ENCODE measurements around the gene RALA.

Gene RALA

DNA sequence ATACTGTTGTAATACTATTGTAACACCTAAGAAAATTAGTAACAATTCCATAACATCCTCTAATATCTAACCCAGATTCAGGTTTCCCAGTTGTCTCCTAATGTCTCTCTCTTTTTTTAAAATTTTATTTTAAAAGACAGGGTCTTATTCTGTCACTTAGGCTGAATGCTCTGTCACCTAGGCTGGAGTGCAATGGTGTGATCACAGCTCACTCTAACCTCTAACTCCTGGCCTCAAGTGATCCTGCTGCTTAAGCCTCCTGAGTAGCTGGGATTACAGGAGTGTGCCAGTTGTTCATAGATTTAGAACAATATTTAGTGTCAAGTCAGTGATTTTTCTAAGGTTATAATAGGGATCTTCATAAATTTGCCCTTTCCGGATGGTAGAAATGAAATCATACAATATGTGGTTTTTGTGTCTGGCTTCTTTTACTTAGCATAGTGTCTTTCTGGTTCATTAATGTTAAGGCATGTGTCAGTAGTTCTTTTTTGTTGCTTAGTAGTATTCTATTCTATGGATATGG is 14.7 kb downstream of the RALA start:
- H3K27ac ChIP-seq: no peak overlapping the region
- no peak overlapping the region for H3K4me3 ChIP-seq (IDR thresholded peaks at IDR 0.05; ENCODE audit: insufficient read depth, low read depth, low read length)
- H2AFZ ChIP-seq (ENCODE audit: low read depth): no peak overlapping the region
- H3K9ac ChIP-seq: no peak overlapping the region
- H3K4me2 ChIP-seq: no peak overlapping the region
- H3K27me3 ChIP-seq (ENCODE audit: insufficient read depth, low read depth): no peaks in the 10 kb centered on the region
- H3K36me3 ChIP-seq (ENCODE audit: insufficient read depth): no peaks in the 10 kb centered on the region
- TF ChIP-seq, protein P1, sequence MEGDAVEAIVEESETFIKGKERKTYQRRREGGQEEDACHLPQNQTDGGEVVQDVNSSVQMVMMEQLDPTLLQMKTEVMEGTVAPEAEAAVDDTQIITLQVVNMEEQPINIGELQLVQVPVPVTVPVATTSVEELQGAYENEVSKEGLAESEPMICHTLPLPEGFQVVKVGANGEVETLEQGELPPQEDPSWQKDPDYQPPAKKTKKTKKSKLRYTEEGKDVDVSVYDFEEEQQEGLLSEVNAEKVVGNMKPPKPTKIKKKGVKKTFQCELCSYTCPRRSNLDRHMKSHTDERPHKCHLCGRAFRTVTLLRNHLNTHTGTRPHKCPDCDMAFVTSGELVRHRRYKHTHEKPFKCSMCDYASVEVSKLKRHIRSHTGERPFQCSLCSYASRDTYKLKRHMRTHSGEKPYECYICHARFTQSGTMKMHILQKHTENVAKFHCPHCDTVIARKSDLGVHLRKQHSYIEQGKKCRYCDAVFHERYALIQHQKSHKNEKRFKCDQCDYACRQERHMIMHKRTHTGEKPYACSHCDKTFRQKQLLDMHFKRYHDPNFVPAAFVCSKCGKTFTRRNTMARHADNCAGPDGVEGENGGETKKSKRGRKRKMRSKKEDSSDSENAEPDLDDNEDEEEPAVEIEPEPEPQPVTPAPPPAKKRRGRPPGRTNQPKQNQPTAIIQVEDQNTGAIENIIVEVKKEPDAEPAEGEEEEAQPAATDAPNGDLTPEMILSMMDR (conservative IDR thresholded peaks at IDR 0.05; ENCODE audit: low read depth, low read length): no peak
- no peaks in the 10 kb centered on the region for H4K20me1 ChIP-seq (ENCODE audit: insufficient read depth)
- H3K4me1 ChIP-seq (ENCODE audit: low read depth, poor library complexity, severe bottlenecking): peaks cover 28% of the 10 kb centered on the region
- peaks cover 52% of the 10 kb centered on the region; the same call in 1 of the 2 replicates for H3K79me2 ChIP-seq (ENCODE audit: insufficient read depth, low read depth)

DNA sequence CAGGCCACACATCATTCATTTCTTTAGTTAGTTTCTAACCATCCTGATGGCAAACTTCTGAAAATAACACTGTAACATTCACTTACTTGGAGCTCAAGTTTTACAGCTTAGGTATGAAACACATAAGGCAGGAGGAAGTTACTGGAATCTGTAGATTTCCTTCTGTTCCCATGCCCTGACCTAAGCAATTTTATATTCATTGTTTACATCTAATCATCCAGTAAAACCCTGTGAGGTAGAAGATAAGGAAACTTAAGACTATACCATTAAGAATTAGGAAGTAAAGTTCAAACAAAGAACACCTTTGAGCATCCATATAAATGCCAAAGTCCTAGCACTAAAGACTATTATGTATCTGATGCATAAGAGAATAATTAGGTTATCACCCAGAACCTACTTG is 19.5 kb downstream of the RALA start:
- H3K4me1 ChIP-seq (ENCODE audit: low read depth, poor library complexity, severe bottlenecking): peaks cover 5% of the 10 kb centered on the region
- no peak overlapping the region for H3K4me3 ChIP-seq (IDR thresholded peaks at IDR 0.05; ENCODE audit: insufficient read depth, low read depth, low read length)
- no peaks in the 10 kb centered on the region for H4K20me1 ChIP-seq (ENCODE audit: insufficient read depth)
- H3K36me3 ChIP-seq (ENCODE audit: insufficient read depth): no peaks in the 10 kb centered on the region
- no peaks in the 10 kb centered on the region for H3K27me3 ChIP-seq (ENCODE audit: insufficient read depth, low read depth)
- no peak overlapping the region for H3K27ac ChIP-seq
- TF ChIP-seq, protein P1 (conservative IDR thresholded peaks at IDR 0.05; ENCODE audit: low read depth, low read length): no peak
- no peak overlapping the region for H3K9ac ChIP-seq
- H3K79me2 ChIP-seq (ENCODE audit: insufficient read depth, low read depth): peaks cover 40% of the 10 kb centered on the region; the same call in 1 of the 2 replicates
- H2AFZ ChIP-seq (ENCODE audit: low read depth): no peak overlapping the region
- H3K4me2 ChIP-seq: no peak overlapping the region

- Histone ChIP-seq H3K79me2 (ENCODE audit: insufficient read depth, low read depth) (peaks cover 28% of the 10 kb centered on the region; the same call in 1 of the 2 replicates), H3K36me3 (ENCODE audit: insufficient read depth) (no peaks in the 10 kb centered on the region), H3K27ac (no peak overlapping the region), H3K4me2 (no peak overlapping the region), H2AFZ (ENCODE audit: low read depth) (no peak overlapping the region), H3K4me3 (IDR thresholded peaks at IDR 0.05; ENCODE audit: insufficient read depth, low read depth, low read length) (no peak overlapping the region), H3K27me3 (ENCODE audit: insufficient read depth, low read depth) (no peaks in the 10 kb centered on the region), H3K9ac (no peak overlapping the region), H4K20me1 (ENCODE audit: insufficient read depth) (no peaks in the 10 kb centered on the region), H3K4me1 (ENCODE audit: low read depth, poor library complexity, severe bottlenecking) (peaks cover 5% of the 10 kb centered on the region)
- TF ChIP-seq, protein P1 (conservative IDR thresholded peaks at IDR 0.05; ENCODE audit: low read depth, low read length): no peak
Observed at GRCh38 chr7:39644170-39644569, 20.8 kb downstream of the RALA start.

DNA sequence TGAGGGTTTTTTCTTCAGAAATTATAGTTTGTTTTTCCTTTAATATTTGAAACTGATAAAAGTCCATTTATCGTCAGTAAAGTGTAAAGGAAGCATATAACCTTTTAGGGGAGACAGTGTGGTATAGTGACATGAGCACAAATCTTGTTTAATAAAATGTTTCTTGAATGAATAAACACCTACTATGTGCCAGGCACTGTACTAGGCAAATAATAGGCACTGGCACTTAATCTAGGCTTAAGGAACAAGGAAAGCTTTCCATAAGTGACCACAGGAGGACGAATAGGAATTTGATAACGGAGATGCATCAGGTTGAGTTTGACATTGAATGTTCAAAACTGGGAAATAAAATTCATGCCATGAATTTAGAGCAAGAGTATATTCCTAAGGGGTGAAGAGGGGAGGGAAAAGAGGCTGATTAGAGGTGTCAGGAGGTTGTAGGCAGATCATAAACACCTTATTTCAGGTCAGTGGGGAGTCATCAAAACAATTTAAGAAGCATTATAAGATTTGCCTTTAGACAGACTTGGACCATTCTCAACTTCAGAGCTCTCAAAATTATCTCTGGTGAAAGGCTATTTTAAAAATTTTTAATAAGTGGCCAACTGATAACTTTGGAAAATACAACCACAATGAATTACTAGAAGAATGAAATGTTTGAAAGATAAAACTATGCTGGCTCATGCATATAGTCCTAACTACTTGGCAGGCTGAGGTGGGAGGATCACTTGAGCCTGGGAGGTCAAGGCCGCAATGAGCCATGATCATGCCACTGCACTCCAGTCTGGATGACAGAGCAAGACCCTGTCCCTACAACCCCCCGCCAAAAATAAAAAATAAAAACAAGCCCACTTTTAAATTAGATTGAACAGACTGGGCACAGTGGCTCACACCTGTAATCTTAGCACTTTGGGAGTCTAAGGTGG is 22.4 kb downstream of the RALA start:
- no peak overlapping the region for H3K4me2 ChIP-seq
- H3K4me3 ChIP-seq (IDR thresholded peaks at IDR 0.05; ENCODE audit: insufficient read depth, low read depth, low read length): no peak overlapping the region
- TF ChIP-seq, protein P1 (conservative IDR thresholded peaks at IDR 0.05; ENCODE audit: low read depth, low read length): no peak
- H2AFZ ChIP-seq (ENCODE audit: low read depth): no peak overlapping the region
- H3K4me1 ChIP-seq (ENCODE audit: low read depth, poor library complexity, severe bottlenecking): peaks cover 13% of the 10 kb centered on the region
- H3K9ac ChIP-seq: no peak overlapping the region
- no peaks in the 10 kb centered on the region for H3K27me3 ChIP-seq (ENCODE audit: insufficient read depth, low read depth)
- H3K27ac ChIP-seq: no peak overlapping the region
- H4K20me1 ChIP-seq (ENCODE audit: insufficient read depth): no peaks in the 10 kb centered on the region
- H3K79me2 ChIP-seq (ENCODE audit: insufficient read depth, low read depth): peaks cover 23% of the 10 kb centered on the region; the same call in 1 of the 2 replicates
- no peaks in the 10 kb centered on the region for H3K36me3 ChIP-seq (ENCODE audit: insufficient read depth)

Data from KMS-11 (cell line).